GM21528 (cell line): ENCODE data around the gene SIK2.

Source experiments
- ATAC-seq: cut with Tn5 transposase; IDR thresholded peaks from one replicate; pipeline ENCODE4 v1.9.1; 2021; ENCODE audit warnings: mild to moderate bottlenecking, moderate library complexity; ENCODE audit not compliant: unreplicated experiment, low FRiP score

Gene SIK2

GRCh38 chr11:111617286-111617685 lies 15.0 kb downstream of the SIK2 start:
- ATAC-seq = no peak

- no peak for ATAC-seq
Observed at GRCh38 chr11:111620518-111620917, 18.3 kb downstream of the SIK2 start.

GRCh38 chr11:111623527-111624030 lies 21.3 kb downstream of the SIK2 start:
- no peak for ATAC-seq

GRCh38 chr11:111624608-111625007 lies 22.4 kb downstream of the SIK2 start:
- no peak for ATAC-seq

- no peak for ATAC-seq
Observed at GRCh38 chr11:111627591-111627990, 25.3 kb downstream of the SIK2 start.

GRCh38 chr11:111629499-111629898 lies 27.2 kb downstream of the SIK2 start:
- no peak for ATAC-seq

- no peak for ATAC-seq
Observed at GRCh38 chr11:111631024-111631665, 28.9 kb downstream of the SIK2 start.

GRCh38 chr11:111631666-111632039 lies 29.4 kb downstream of the SIK2 start:
- no peak for ATAC-seq

GRCh38 chr11:111632516-111633220 lies 30.4 kb downstream of the SIK2 start:
- no peak for ATAC-seq

GRCh38 chr11:111633248-111633647 lies 31.0 kb downstream of the SIK2 start:
- ATAC-seq = no peak

GRCh38 chr11:111633756-111634362 lies 31.6 kb downstream of the SIK2 start:
- no peak for ATAC-seq

- no peak for ATAC-seq
Observed at GRCh38 chr11:111634981-111635705, 32.9 kb downstream of the SIK2 start.

GRCh38 chr11:111635706-111636045 lies 33.4 kb downstream of the SIK2 start:
- no peak for ATAC-seq

GRCh38 chr11:111637885-111638284 lies 35.6 kb downstream of the SIK2 start:
- no peak for ATAC-seq

- ATAC-seq = no peak
Observed at GRCh38 chr11:111639226-111639925, 37.1 kb downstream of the SIK2 start.

- no peak for ATAC-seq
Observed at GRCh38 chr11:111641339-111642015, 39.2 kb downstream of the SIK2 start.

- ATAC-seq = no peak
Observed at GRCh38 chr11:111642542-111642941, 40.3 kb downstream of the SIK2 start.

GRCh38 chr11:111644922-111645321 lies 42.7 kb downstream of the SIK2 start:
- no peak for ATAC-seq

GRCh38 chr11:111645657-111646316 lies 43.5 kb downstream of the SIK2 start:
- no peak for ATAC-seq
